Liver (tissue), 9 donors: ENCODE data around the gene GSTA1. TPM values are rescaled to one million over a fixed set of nuclear protein-coding genes. Genes with fewer than 3 reads are reported as not detected.
"Not testable (repeated sequence)": the region's sequence is repeated elsewhere in the genome, so short reads cannot be mapped to it uniquely, and the experiment has no call there.

Experiments used
- DNase-seq: peaks from one replicate; pipeline ENCODE4 v3.0.0-alpha.2; 2017; ENCODE audit warnings: low spot score
- H3K27ac ChIP-seq, 2 donors: one replicate each; pipeline ENCODE4 v1.7.0; 2013; ENCODE audit warnings: inconsistent platforms in 2 of 2, low read length in 2 of 2, control low read depth in 1 of 2, low read depth in 1 of 2, mild to moderate bottlenecking in 1 of 2
- H3K27me3 ChIP-seq, 4 donors: one replicate each; pipeline versions ENCODE4 v1.6.1 to v1.7.0; 2013; ENCODE audit warnings: low read length in 3 of 4, inconsistent platforms in 1 of 4, mild to moderate bottlenecking in 1 of 4, moderate library complexity in 1 of 4; ENCODE audit not compliant: control insufficient read depth in 4 of 4, insufficient read depth in 4 of 4
- H3K36me3 ChIP-seq, 4 donors: one replicate each; pipeline versions ENCODE4 v1.6.1 to v1.7.0; 2013; ENCODE audit warnings: low read length in 3 of 4, mild to moderate bottlenecking in 3 of 4, low read depth in 1 of 4, moderate library complexity in 1 of 4; ENCODE audit not compliant: control insufficient read depth in 4 of 4, insufficient read depth in 3 of 4
- H3K4me1 ChIP-seq, 4 donors: one replicate each; pipeline versions ENCODE4 v1.6.1 to v1.7.0; 2013; ENCODE audit warnings: low read length in 3 of 4, mild to moderate bottlenecking in 3 of 4, moderate library complexity in 1 of 4; ENCODE audit not compliant: control insufficient read depth in 4 of 4, insufficient read depth in 4 of 4
- H3K4me3 ChIP-seq, 3 donors: one replicate each; pipeline versions ENCODE4 v1.6.1 to v1.7.0; 2013; ENCODE audit warnings: low read length in 3 of 3, control low read depth in 1 of 3, low read depth in 1 of 3, mild to moderate bottlenecking in 1 of 3
- H3K9ac ChIP-seq, 2 donors: one replicate each; pipeline ENCODE4 v1.7.0; 2013; ENCODE audit warnings: low read length in 2 of 2, mild to moderate bottlenecking in 2 of 2, moderate library complexity in 2 of 2, control low read depth in 1 of 2, low read depth in 1 of 2
- H3K9me3 ChIP-seq, 4 donors: one replicate each; pipeline versions ENCODE4 v1.6.1 to v1.7.0; 2013; ENCODE audit warnings: low read length in 3 of 4; ENCODE audit not compliant: control insufficient read depth in 4 of 4
- CTCF ChIP-seq: fragments of 150-350 bp; IDR thresholded peaks from 2 replicates; pipeline ENCODE4 v1.5.1; 2017; ENCODE audit warnings: improper control_type of control experiment, low read depth, low read length; ENCODE audit not compliant: missing input control
- FOXA2 ChIP-seq: IDR thresholded peaks from 2 replicates; pipeline ENCODE4 v1.6.1; 2016; ENCODE audit warnings: antibody characterized with exemption
- HNF4A ChIP-seq, 2 donors: conservative IDR thresholded peaks; 2 replicates each; pipeline ENCODE4 v1.6.1; 2016; ENCODE audit warnings: antibody characterized with exemption in 2 of 2, mild to moderate bottlenecking in 2 of 2
- HNF4G ChIP-seq: IDR thresholded peaks from 2 replicates; pipeline ENCODE4 v1.6.1; 2016; ENCODE audit warnings: antibody characterized with exemption
- JUND ChIP-seq, 2 donors: IDR thresholded peaks; 2 replicates each; pipeline ENCODE4 v1.6.1; 2016; ENCODE audit warnings: antibody characterized with exemption in 2 of 2
- NR2F2 ChIP-seq: IDR thresholded peaks from 2 replicates; pipeline ENCODE4 v1.6.1; 2016; ENCODE audit warnings: antibody characterized with exemption
- SP1 ChIP-seq: IDR thresholded peaks from 2 replicates; pipeline ENCODE4 v1.6.1; 2018; ENCODE audit warnings: antibody characterized with exemption, mild to moderate bottlenecking
- TAF1 ChIP-seq: conservative IDR thresholded peaks from 2 replicates; pipeline ENCODE4 v1.6.1; 2016; ENCODE audit warnings: antibody characterized with exemption, mild to moderate bottlenecking
- ZBTB33 ChIP-seq: IDR thresholded peaks from 2 replicates; pipeline ENCODE4 v1.6.1; 2016; ENCODE audit warnings: antibody characterized with exemption
- WGBS: extraction: QIAGEN DNeasy Blood & Tissue Kit; methylation state at CpG from one replicate; pipeline ENCODE4 v1.1.7; 2013; 5-methylcytosine and 5-hydroxymethylcytosine counted together
- polyA plus RNA-seq, 2 donors: library from polyadenylated mRNA; stranded (reverse) in 1 of 2; unstranded in 1 of 2; fragments of 200-250 nt in 1 of 2; fragments of >200 nt in 1 of 2; fragmentation: Nextera tagmentation in 1 of 2; extraction: Ambion mirVana in 1 of 2; gene quantifications; one replicate each; pipeline versions ENCODE4 v1.2.1 to v1.2.3, GENCODE V29; 2013 to 2015
- total RNA-seq, 2 donors: library from RNA; depleted of rRNA; stranded (reverse); fragments of >200 nt; gene quantifications; one replicate each; pipeline ENCODE4 v1.2.3, GENCODE V29; 2014
- donor health status: healthy.
- donor health status: healthy.
- donor health status: healthy.
- donor health status: healthy.
- donor health status: healthy.

The GSTA1 gene
- total and polyA plus RNA-seq, 4 donors = 59.4 to 247 (median 145) TPM

DNA sequence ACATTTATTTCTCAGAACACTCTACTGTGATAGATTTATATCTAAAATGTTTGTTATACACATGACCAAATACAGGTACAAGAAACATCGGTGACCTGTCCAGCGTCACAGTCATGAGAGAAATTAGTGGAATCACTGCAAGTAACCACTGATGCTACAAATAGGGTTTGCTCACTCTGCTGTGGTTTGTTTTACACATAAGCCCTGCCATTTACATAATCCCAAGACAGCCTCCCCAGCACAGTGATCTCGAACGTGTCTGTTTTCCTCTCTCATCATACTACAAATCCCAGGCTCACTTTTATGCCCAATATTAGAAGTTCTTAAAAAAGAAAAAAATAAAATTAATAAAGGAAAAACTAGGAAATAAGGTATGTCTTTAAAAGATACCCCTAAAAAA lies 6.2 kb upstream of the GSTA1 start:
- not testable (repeated sequence) for H3K9ac ChIP-seq, DNase-seq, H3K27ac ChIP-seq, H3K4me3 ChIP-seq, H3K9me3 ChIP-seq, H3K27me3 ChIP-seq, H3K36me3 ChIP-seq, H3K4me1 ChIP-seq
- whole genome bisulfite sequencing = 91% methylated on average over 4 of the region's 4 CpGs

GRCh38 chr6:52808660-52809059 lies 5.0 kb upstream of the GSTA1 start:
- H3K27me3 ChIP-seq = no peaks in the 10 kb centered on the region
- no peak for TF ChIP-seq FOXA2
- no peak for TF ChIP-seq HNF4A (conservative IDR thresholded peaks at IDR 0.05)
- no peak for TF ChIP-seq CTCF
- TF ChIP-seq HNF4G = no peak
- WGBS = 94% methylated on average over 5 of the region's 5 CpGs
- H3K27ac ChIP-seq = no peak overlapping the region
- H3K36me3 ChIP-seq = no peaks in the 10 kb centered on the region
- no peak for DNase-seq
- no peak overlapping the region for H3K4me3 ChIP-seq
- no peak overlapping the region for H3K9ac ChIP-seq
- H3K9me3 ChIP-seq = no peaks in the 10 kb centered on the region
- no peaks in the 10 kb centered on the region for H3K4me1 ChIP-seq

- Histone ChIP-seq H3K4me1 (peaks cover 6 to 17% (median 7%) of the 10 kb centered on the region in 4 donors), H3K27ac (peak overlapping the region; percentile 18 to 35), H3K27me3 (no peaks in the 10 kb centered on the region), H3K9ac (peak overlapping the region in 1 of 2 donors; percentile 85), H3K4me3 (peak overlapping the region; percentile 31 to 85 (median 69)), H3K9me3 (no peaks in the 10 kb centered on the region), H3K36me3 (peaks cover 0 to 2% (median 0%) of the 10 kb centered on the region in 4 donors)
- peak; percentile 8 for TF ChIP-seq CTCF
- no peak for TF ChIP-seq JUND (IDR thresholded peaks at IDR 0.05)
- TF ChIP-seq TAF1 = no peak
- no peak for TF ChIP-seq ZBTB33
- no peak for TF ChIP-seq NR2F2
- TF ChIP-seq FOXA2 = no peak
- no peak for TF ChIP-seq HNF4A (conservative IDR thresholded peaks at IDR 0.05)
- no peak for TF ChIP-seq SP1
- 48% methylated on average over 1 of the region's 1 CpG for WGBS
- no peak for DNase-seq
Measured at GRCh38 chr6:52802806-52803205, 810 bp downstream of the GSTA1 start.
